Measurements from ENCODE around the gene LRIT3.

The LRIT3 gene

GRCh38 chr4:109864134-109864533 lies 16.2 kb downstream of the LRIT3 start:
- no peak for ATAC-seq
- TF ChIP-seq CSRNP3 (CRISPR knock-in tag; IDR thresholded peaks at IDR 0.05): no peak
- TF ChIP-seq TCF4 (CRISPR knock-in tag; IDR thresholded peaks at IDR 0.05; ENCODE audit: borderline replicate concordance): no peak
- no peak for TF ChIP-seq ISL1 (CRISPR knock-in tag; IDR thresholded peaks at IDR 0.05)

GRCh38 chr4:109870061-109870460 lies 22.2 kb downstream of the LRIT3 start:
- ATAC-seq: no peak
- no peak for TF ChIP-seq TOX (CRISPR knock-in tag; IDR thresholded peaks at IDR 0.05; ENCODE audit: borderline replicate concordance)
- TF ChIP-seq PPARA (CRISPR knock-in tag; IDR thresholded peaks at IDR 0.05; ENCODE audit: borderline replicate concordance): no peak
- TF ChIP-seq ZFP30 (CRISPR knock-in tag; IDR thresholded peaks at IDR 0.05): no peak
- TF ChIP-seq GLIS3 (CRISPR knock-in tag; IDR thresholded peaks at IDR 0.05): no peak
- no peak for TF ChIP-seq ZFP3 (CRISPR knock-in tag; IDR thresholded peaks at IDR 0.05)
- TF ChIP-seq PATZ1 (CRISPR knock-in tag; IDR thresholded peaks at IDR 0.05; ENCODE audit: borderline replicate concordance): no peak
- no peak for TF ChIP-seq TCF4 (CRISPR knock-in tag; IDR thresholded peaks at IDR 0.05; ENCODE audit: borderline replicate concordance)
- no peak for TF ChIP-seq POU6F1 (CRISPR knock-in tag; IDR thresholded peaks at IDR 0.05; ENCODE audit: borderline replicate concordance, low read depth)
- no peak for TF ChIP-seq OSR1 (CRISPR knock-in tag; IDR thresholded peaks at IDR 0.05)
- TF ChIP-seq ISL1 (CRISPR knock-in tag; IDR thresholded peaks at IDR 0.05): no peak
- no peak for TF ChIP-seq ZNF70 (CRISPR knock-in tag; IDR thresholded peaks at IDR 0.05)
- TF ChIP-seq SNAI2 (CRISPR knock-in tag; IDR thresholded peaks at IDR 0.05): no peak
- no peak for TF ChIP-seq CSDC2 (CRISPR knock-in tag; IDR thresholded peaks at IDR 0.05)
- TF ChIP-seq TSHZ2 (CRISPR knock-in tag; IDR thresholded peaks at IDR 0.05): no peak
- TF ChIP-seq RARB (CRISPR knock-in tag; IDR thresholded peaks at IDR 0.05): no peak
- TF ChIP-seq ZC3H10 (CRISPR knock-in tag; IDR thresholded peaks at IDR 0.05): no peak
- TF ChIP-seq ARNTL (CRISPR knock-in tag; IDR thresholded peaks at IDR 0.05; ENCODE audit: borderline replicate concordance, low read depth): no peak
- TF ChIP-seq BACH2 (CRISPR knock-in tag; IDR thresholded peaks at IDR 0.05; ENCODE audit: borderline replicate concordance): no peak

GRCh38 chr4:109872065-109872464 lies 24.2 kb downstream of the LRIT3 start:
- no peak for TF ChIP-seq RARB (CRISPR knock-in tag; IDR thresholded peaks at IDR 0.05)
- no peak for ATAC-seq

- TF ChIP-seq ARNTL (CRISPR knock-in tag; IDR thresholded peaks at IDR 0.05; ENCODE audit: borderline replicate concordance, low read depth): no peak
- TF ChIP-seq CSDC2 (CRISPR knock-in tag; IDR thresholded peaks at IDR 0.05): no peak
- TF ChIP-seq ZC3H10 (CRISPR knock-in tag; IDR thresholded peaks at IDR 0.05): no peak
- no peak for TF ChIP-seq PATZ1 (CRISPR knock-in tag; IDR thresholded peaks at IDR 0.05; ENCODE audit: borderline replicate concordance)
- TF ChIP-seq SNAI2 (CRISPR knock-in tag; IDR thresholded peaks at IDR 0.05): no peak
- no peak for TF ChIP-seq ZNF8 (CRISPR knock-in tag; IDR thresholded peaks at IDR 0.05)
- TF ChIP-seq ESRRG (CRISPR knock-in tag; IDR thresholded peaks at IDR 0.05): no peak
- no peak for TF ChIP-seq CSRNP3 (CRISPR knock-in tag; IDR thresholded peaks at IDR 0.05)
- no peak for TF ChIP-seq GLIS3 (CRISPR knock-in tag; IDR thresholded peaks at IDR 0.05)
- no peak for TF ChIP-seq TOX (CRISPR knock-in tag; IDR thresholded peaks at IDR 0.05; ENCODE audit: borderline replicate concordance)
- TF ChIP-seq TCF4 (CRISPR knock-in tag; IDR thresholded peaks at IDR 0.05; ENCODE audit: borderline replicate concordance): no peak
- TF ChIP-seq ZFP30 (CRISPR knock-in tag; IDR thresholded peaks at IDR 0.05): no peak
- TF ChIP-seq ZFP3 (CRISPR knock-in tag; IDR thresholded peaks at IDR 0.05): no peak
- no peak for TF ChIP-seq ZNF70 (CRISPR knock-in tag; IDR thresholded peaks at IDR 0.05)
- TF ChIP-seq PPARA (CRISPR knock-in tag; IDR thresholded peaks at IDR 0.05; ENCODE audit: borderline replicate concordance): no peak
- TF ChIP-seq OSR1 (CRISPR knock-in tag; IDR thresholded peaks at IDR 0.05): no peak
- TF ChIP-seq BACH2 (CRISPR knock-in tag; IDR thresholded peaks at IDR 0.05; ENCODE audit: borderline replicate concordance): no peak
- no peak for ATAC-seq
Observed at GRCh38 chr4:109872950-109873656, 25.2 kb downstream of the LRIT3 start.

Measured in SK-N-SH treated with all-trans-retinoic acid at 6 μM for 48 hours (cell line).